Stimulated activated CD4-positive, alpha-beta T cell treated with anti-CD3 and anti-CD28 coated beads, TNF-alpha, amount 100 ng/mL, for 4 hours (primary cell): ENCODE results near the gene CCDC85A.

Experiments used
- DNase-seq, 3 experiments: peaks; one replicate each; pipeline ENCODE4 v3.0.0-alpha.2; 2020; ENCODE audit warnings: low read depth in 3 of 3

Gene CCDC85A

GRCh38 chr2:56239030-56239429 is 55.2 kb downstream of the CCDC85A start:
- no peak for DNase-seq

GRCh38 chr2:56239437-56239836 is 55.6 kb downstream of the CCDC85A start:
- DNase-seq = no peak

- no peak for DNase-seq
These were observed 56.4 kb downstream of the CCDC85A start for GRCh38 chr2:56240210-56240609.

GRCh38 chr2:56244506-56244905 is 60.7 kb downstream of the CCDC85A start:
- DNase-seq = no peak

- no peak for DNase-seq
These were observed 61.2 kb downstream of the CCDC85A start for GRCh38 chr2:56244911-56245530.

GRCh38 chr2:56248965-56249742 is 65.4 kb downstream of the CCDC85A start:
- DNase-seq = no peak

- no peak for DNase-seq
These were observed 66.5 kb downstream of the CCDC85A start for GRCh38 chr2:56250153-56250729.

- no peak for DNase-seq
These were observed 76.6 kb downstream of the CCDC85A start for GRCh38 chr2:56260415-56260814.

GRCh38 chr2:56262241-56262640 is 78.5 kb downstream of the CCDC85A start:
- no peak for DNase-seq

- no peak for DNase-seq
These were observed 80.1 kb downstream of the CCDC85A start for GRCh38 chr2:56263876-56264275.

- no peak for DNase-seq
These were observed 83.1 kb downstream of the CCDC85A start for GRCh38 chr2:56266761-56267414.

- no peak for DNase-seq
These were observed 83.6 kb downstream of the CCDC85A start for GRCh38 chr2:56267415-56267788.

- no peak for DNase-seq
These were observed 85.1 kb downstream of the CCDC85A start for GRCh38 chr2:56268856-56269255.

- DNase-seq = no peak
These were observed 87.5 kb downstream of the CCDC85A start for GRCh38 chr2:56271275-56271674.

- DNase-seq = no peak
These were observed 101.4 kb downstream of the CCDC85A start for GRCh38 chr2:56285224-56285623.

- no peak for DNase-seq
These were observed 103.1 kb downstream of the CCDC85A start for GRCh38 chr2:56286936-56287335.

GRCh38 chr2:56287508-56287907 is 103.7 kb downstream of the CCDC85A start:
- no peak for DNase-seq

GRCh38 chr2:56287974-56288373 is 104.2 kb downstream of the CCDC85A start:
- DNase-seq = no peak

GRCh38 chr2:56288838-56289580 is 105.2 kb downstream of the CCDC85A start:
- DNase-seq = no peak

- DNase-seq = no peak
These were observed 107.9 kb downstream of the CCDC85A start for GRCh38 chr2:56291711-56292110.

GRCh38 chr2:56292951-56293350 is 109.2 kb downstream of the CCDC85A start:
- no peak for DNase-seq

GRCh38 chr2:56295666-56296065 is 111.9 kb downstream of the CCDC85A start:
- DNase-seq = no peak
